ENCODE measurements around the gene ITPR1. TPM values are rescaled to one million over a fixed set of nuclear protein-coding genes. Genes with fewer than 3 reads are reported as not detected.

ITPR1 gene
- total and polyA plus RNA-seq, 10 of the 15 experiments (the other 5 are each of a cell fraction or from before 2014, with no cell fraction given) = 12.2 to 239 (median 28.4) TPM

DNA sequence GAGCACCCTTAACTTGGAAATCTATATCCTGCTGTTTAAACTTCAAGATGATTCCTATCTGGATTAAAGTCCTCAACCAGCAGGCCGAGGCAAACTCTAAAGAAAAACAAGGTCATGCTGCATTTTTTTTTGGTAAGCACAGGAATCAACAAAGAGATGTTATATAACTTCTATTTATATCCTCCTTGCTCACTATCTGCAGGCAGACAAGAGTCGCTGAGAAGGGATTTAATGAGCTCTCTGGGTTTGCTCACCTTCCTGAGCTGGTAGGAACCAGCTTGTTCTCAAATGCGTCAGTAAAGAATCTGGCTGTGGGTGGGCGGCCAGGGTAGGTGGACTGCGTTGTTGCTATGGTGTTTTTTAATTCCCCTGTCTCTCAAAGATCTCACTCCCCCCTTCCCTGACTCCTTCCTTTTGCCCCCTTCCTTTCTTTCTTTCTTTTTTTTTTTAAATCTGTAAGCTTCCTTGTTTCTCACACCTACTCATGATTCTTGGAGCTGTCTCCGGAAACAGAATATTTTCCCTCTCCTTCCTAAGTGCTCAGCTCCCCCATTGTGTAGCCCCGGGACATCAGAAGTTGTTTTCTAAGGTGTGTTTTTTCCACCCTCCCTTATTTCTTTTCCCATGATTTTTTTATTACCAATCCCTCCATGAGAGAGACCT is 257.3 kb downstream of the ITPR1 start (continued):
- TF ChIP-seq MEF2A (IDR thresholded peaks at IDR 0.05; ENCODE audit: insufficient read depth, low read depth, low read length) = 0 out of 2 replicates have a peak, but pooled peaks have one; percentile 6
- TF ChIP-seq, protein P1, sequence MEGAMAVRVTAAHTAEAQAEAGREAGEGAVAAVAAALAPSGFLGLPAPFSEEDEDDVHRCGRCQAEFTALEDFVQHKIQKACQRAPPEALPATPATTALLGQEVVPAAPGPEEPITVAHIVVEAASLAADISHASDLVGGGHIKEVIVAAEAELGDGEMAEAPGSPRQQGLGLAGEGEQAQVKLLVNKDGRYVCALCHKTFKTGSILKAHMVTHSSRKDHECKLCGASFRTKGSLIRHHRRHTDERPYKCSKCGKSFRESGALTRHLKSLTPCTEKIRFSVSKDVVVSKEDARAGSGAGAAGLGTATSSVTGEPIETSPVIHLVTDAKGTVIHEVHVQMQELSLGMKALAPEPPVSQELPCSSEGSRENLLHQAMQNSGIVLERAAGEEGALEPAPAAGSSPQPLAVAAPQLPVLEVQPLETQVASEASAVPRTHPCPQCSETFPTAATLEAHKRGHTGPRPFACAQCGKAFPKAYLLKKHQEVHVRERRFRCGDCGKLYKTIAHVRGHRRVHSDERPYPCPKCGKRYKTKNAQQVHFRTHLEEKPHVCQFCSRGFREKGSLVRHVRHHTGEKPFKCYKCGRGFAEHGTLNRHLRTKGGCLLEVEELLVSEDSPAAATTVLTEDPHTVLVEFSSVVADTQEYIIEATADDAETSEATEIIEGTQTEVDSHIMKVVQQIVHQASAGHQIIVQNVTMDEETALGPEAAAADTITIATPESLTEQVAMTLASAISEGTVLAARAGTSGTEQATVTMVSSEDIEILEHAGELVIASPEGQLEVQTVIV (IDR thresholded peaks at IDR 0.05; ENCODE audit: borderline replicate concordance, partially characterized antibody) = no peak
- TF ChIP-seq, protein P2, sequence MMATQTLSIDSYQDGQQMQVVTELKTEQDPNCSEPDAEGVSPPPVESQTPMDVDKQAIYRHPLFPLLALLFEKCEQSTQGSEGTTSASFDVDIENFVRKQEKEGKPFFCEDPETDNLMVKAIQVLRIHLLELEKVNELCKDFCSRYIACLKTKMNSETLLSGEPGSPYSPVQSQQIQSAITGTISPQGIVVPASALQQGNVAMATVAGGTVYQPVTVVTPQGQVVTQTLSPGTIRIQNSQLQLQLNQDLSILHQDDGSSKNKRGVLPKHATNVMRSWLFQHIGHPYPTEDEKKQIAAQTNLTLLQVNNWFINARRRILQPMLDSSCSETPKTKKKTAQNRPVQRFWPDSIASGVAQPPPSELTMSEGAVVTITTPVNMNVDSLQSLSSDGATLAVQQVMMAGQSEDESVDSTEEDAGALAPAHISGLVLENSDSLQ (IDR thresholded peaks at IDR 0.05) = peak; percentile 96
- TF ChIP-seq NRF1 (conservative IDR thresholded peaks at IDR 0.05; ENCODE audit: low read depth, low read length) = no peak
- no peak for TF ChIP-seq RFX5 (IDR thresholded peaks at IDR 0.05; ENCODE audit: low read depth, low read length)
- no peak for TF ChIP-seq ZSCAN29 (IDR thresholded peaks at IDR 0.05)
- peak; percentile 64; the same call in 1 of the 3 replicates for TF ChIP-seq POU2F2 (IDR thresholded peaks at IDR 0.05; ENCODE audit: borderline replicate concordance, low read depth, low read length)
- TF ChIP-seq, protein P3, sequence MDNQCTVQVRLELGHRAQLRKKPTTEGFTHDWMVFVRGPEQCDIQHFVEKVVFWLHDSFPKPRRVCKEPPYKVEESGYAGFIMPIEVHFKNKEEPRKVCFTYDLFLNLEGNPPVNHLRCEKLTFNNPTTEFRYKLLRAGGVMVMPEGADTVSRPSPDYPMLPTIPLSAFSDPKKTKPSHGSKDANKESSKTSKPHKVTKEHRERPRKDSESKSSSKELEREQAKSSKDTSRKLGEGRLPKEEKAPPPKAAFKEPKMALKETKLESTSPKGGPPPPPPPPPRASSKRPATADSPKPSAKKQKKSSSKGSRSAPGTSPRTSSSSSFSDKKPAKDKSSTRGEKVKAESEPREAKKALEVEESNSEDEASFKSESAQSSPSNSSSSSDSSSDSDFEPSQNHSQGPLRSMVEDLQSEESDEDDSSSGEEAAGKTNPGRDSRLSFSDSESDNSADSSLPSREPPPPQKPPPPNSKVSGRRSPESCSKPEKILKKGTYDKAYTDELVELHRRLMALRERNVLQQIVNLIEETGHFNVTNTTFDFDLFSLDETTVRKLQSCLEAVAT (IDR thresholded peaks at IDR 0.05) = peak; percentile 98
- TF ChIP-seq NFIC (IDR thresholded peaks at IDR 0.05; ENCODE audit: low read depth, low read length) = no peak
- TF ChIP-seq NR2C2 (IDR thresholded peaks at IDR 0.05; ENCODE audit: borderline replicate concordance, control insufficient read depth, insufficient read length, low read depth) = no peak
- no peak for TF ChIP-seq ETV6 (conservative IDR thresholded peaks at IDR 0.05 in 1 of 2, IDR thresholded peaks at IDR 0.05 in 1 of 2; ENCODE audit: borderline replicate concordance in 1 of 2, low read depth in 1 of 2)
- TF ChIP-seq NKRF (conservative IDR thresholded peaks at IDR 0.05) = no peak
- TF ChIP-seq ZBED1 (IDR thresholded peaks at IDR 0.05; ENCODE audit: borderline replicate concordance) = no peak
- TF ChIP-seq, protein P4, sequence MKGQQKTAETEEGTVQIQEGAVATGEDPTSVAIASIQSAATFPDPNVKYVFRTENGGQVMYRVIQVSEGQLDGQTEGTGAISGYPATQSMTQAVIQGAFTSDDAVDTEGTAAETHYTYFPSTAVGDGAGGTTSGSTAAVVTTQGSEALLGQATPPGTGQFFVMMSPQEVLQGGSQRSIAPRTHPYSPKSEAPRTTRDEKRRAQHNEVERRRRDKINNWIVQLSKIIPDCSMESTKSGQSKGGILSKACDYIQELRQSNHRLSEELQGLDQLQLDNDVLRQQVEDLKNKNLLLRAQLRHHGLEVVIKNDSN (IDR thresholded peaks at IDR 0.05; ENCODE audit: borderline replicate concordance, extremely low read length, insufficient read depth, low read depth, low read length) = no peak

All from GM12878 (cell line).